K562 (cell line): ENCODE data around the gene NPAS3.

Source experiments
- ATF2 ChIP-seq: sonication (generic); formaldehyde crosslinking; IDR thresholded peaks from 2 replicates; pipeline ENCODE4 v1.8.1; 2022; ENCODE audit warnings: missing genetic modification reagents
- FOS ChIP-seq: IDR thresholded peaks from 3 replicates; pipeline ENCODE4 v1.6.1; 2011; ENCODE audit not compliant: insufficient read length; ENCODE audit errors: extremely low read depth
- LARP7 ChIP-seq: fragments of 450-650 bp; IDR thresholded peaks from 2 replicates; pipeline ENCODE4 v1.6.1; 2016
- MXI1 ChIP-seq: IDR thresholded peaks from 2 replicates; pipeline ENCODE4 v1.6.1; 2011; ENCODE audit warnings: low read depth, mild to moderate bottlenecking, improper control_type of control experiment, low read length
- RAD51 ChIP-seq: fragments of 450-650 bp; IDR thresholded peaks from 2 replicates; pipeline ENCODE4 v1.7.1; 2016; ENCODE audit warnings: low read depth, mild to moderate bottlenecking, borderline replicate concordance
- TBP ChIP-seq: optimal IDR thresholded peaks from 2 replicates; pipeline ENCODE3; 2011; ENCODE audit warnings: low read depth, low read length, improper control_type of control experiment
- UBTF ChIP-seq, 2 experiments: IDR thresholded peaks; 2 replicates each; pipeline ENCODE4 v1.6.1; 2012; ENCODE audit warnings: improper control_type of control experiment in 2 of 2, low read depth in 2 of 2, low read length in 2 of 2, borderline replicate concordance in 1 of 2

GRCh38 chr14:33568935-33569579 lies 630.4 kb downstream of the NPAS3 start:
- TF ChIP-seq FOS, result no peak
- no peak for TF ChIP-seq TBP
- no peak for TF ChIP-seq MXI1
- no peak for TF ChIP-seq LARP7
- TF ChIP-seq ATF2 (CRISPR knock-in tag), result no peak
- no peak for TF ChIP-seq RAD51
- no peak for TF ChIP-seq UBTF (IDR thresholded peaks at IDR 0.05; ENCODE audit: borderline replicate concordance in 1 of 2, low read depth in 2 of 2, low read length in 2 of 2)
